Measurements from ENCODE around the gene PELO.
"Not testable (repeated sequence)": the region's sequence is repeated elsewhere in the genome, so short reads cannot be mapped to it uniquely, and the experiment has no call there.

PELO gene

GRCh38 chr5:52787600-52788504 lies at the start of gene PELO, which contains the start of gene ITGA1:
PELO (plus strand) TSS chr5:52787916; CDS start chr5:52800395, 12,479 bp downstream.
ITGA1 (plus strand) TSS chr5:52787916; CDS start chr5:52788354, 438 bp downstream.
- Mint-ChIP-seq H3K4me3 (peak within 1 kb of the TSS; percentile 87), H3K36me3 (ENCODE audit: low read depth) (no peaks in the 10 kb centered on the region), H3K27me3 (peaks cover 8% of the 10 kb centered on the region), H3K4me1 (ENCODE audit: low read depth) (peaks cover 50% of the 10 kb centered on the region), H3K27ac (peak within 1 kb of the TSS; percentile 81), H3K9me3 (no peaks in the 10 kb centered on the region)
- peak; percentile 72 for DNase-seq

- peaks cover 40% of the 10 kb centered on the region for H3K4me1 Mint-ChIP-seq (ENCODE audit: low read depth)
- peaks cover 4% of the 10 kb centered on the region for H3K9me3 Mint-ChIP-seq
- H3K36me3 Mint-ChIP-seq (ENCODE audit: low read depth), result no peaks in the 10 kb centered on the region
- peak overlapping the region; percentile 4 for H3K27ac Mint-ChIP-seq
- no peak for DNase-seq
- H3K4me3 Mint-ChIP-seq, result no peak overlapping the region
- H3K27me3 Mint-ChIP-seq, result no peaks in the 10 kb centered on the region
Measured at GRCh38 chr5:52738095-52738506, 49.6 kb upstream of the PELO start.

- Mint-ChIP-seq H3K4me3 (no peak overlapping the region), H3K27me3 (no peaks in the 10 kb centered on the region), H3K9me3 (peaks cover 4% of the 10 kb centered on the region), H3K4me1 (ENCODE audit: low read depth) (peaks cover 57% of the 10 kb centered on the region), H3K27ac (no peak overlapping the region), H3K36me3 (ENCODE audit: low read depth) (no peaks in the 10 kb centered on the region)
- DNase-seq, result no peak
Measured at GRCh38 chr5:52740007-52740406, 47.7 kb upstream of the PELO start.

- H3K27me3 Mint-ChIP-seq, result no peaks in the 10 kb centered on the region
- H3K4me3 Mint-ChIP-seq, result peak overlapping the region; percentile 4
- peaks cover 70% of the 10 kb centered on the region for H3K4me1 Mint-ChIP-seq (ENCODE audit: low read depth)
- no peaks in the 10 kb centered on the region for H3K36me3 Mint-ChIP-seq (ENCODE audit: low read depth)
- peak overlapping the region; percentile 18 for H3K27ac Mint-ChIP-seq
- no peaks in the 10 kb centered on the region for H3K9me3 Mint-ChIP-seq
- DNase-seq, result no peak
Measured at GRCh38 chr5:52743012-52743411, 44.7 kb upstream of the PELO start.

- no peaks in the 10 kb centered on the region for H3K27me3 Mint-ChIP-seq
- no peaks in the 10 kb centered on the region for H3K9me3 Mint-ChIP-seq
- peaks cover 70% of the 10 kb centered on the region for H3K4me1 Mint-ChIP-seq (ENCODE audit: low read depth)
- peak overlapping the region; percentile 4 for H3K4me3 Mint-ChIP-seq
- H3K27ac Mint-ChIP-seq, result peak overlapping the region; percentile 62
- H3K36me3 Mint-ChIP-seq (ENCODE audit: low read depth), result no peaks in the 10 kb centered on the region
- DNase-seq, result no peak
Measured at GRCh38 chr5:52743529-52743928, 44.2 kb upstream of the PELO start.

- Mint-ChIP-seq H3K9me3 (no peaks in the 10 kb centered on the region), H3K27ac (peak overlapping the region; percentile 62), H3K4me3 (no peak overlapping the region), H3K4me1 (ENCODE audit: low read depth) (peaks cover 70% of the 10 kb centered on the region), H3K27me3 (no peaks in the 10 kb centered on the region), H3K36me3 (ENCODE audit: low read depth) (no peaks in the 10 kb centered on the region)
- DNase-seq, result no peak
Measured at GRCh38 chr5:52743970-52744369, 43.7 kb upstream of the PELO start.

- not testable (repeated sequence) for H3K27me3 Mint-ChIP-seq; H3K9me3 Mint-ChIP-seq; H3K36me3 Mint-ChIP-seq (ENCODE audit: low read depth); DNase-seq; H3K4me3 Mint-ChIP-seq
- H3K4me1 Mint-ChIP-seq (ENCODE audit: low read depth), result peaks cover 69% of the 10 kb centered on the region
- H3K27ac Mint-ChIP-seq, result peak overlapping the region; percentile 22
Measured at GRCh38 chr5:52744867-52745458, 42.8 kb upstream of the PELO start.

GRCh38 chr5:52746539-52746938 lies 41.2 kb upstream of the PELO start:
- Mint-ChIP-seq H3K36me3 (ENCODE audit: low read depth) (no peaks in the 10 kb centered on the region), H3K4me1 (ENCODE audit: low read depth) (peaks cover 63% of the 10 kb centered on the region), H3K27me3 (no peaks in the 10 kb centered on the region), H3K4me3 (no peak overlapping the region), H3K9me3 (no peaks in the 10 kb centered on the region), H3K27ac (no peak overlapping the region)
- DNase-seq, result no peak

GRCh38 chr5:52748590-52748989 lies 39.1 kb upstream of the PELO start:
- no peaks in the 10 kb centered on the region for H3K9me3 Mint-ChIP-seq
- DNase-seq, result no peak
- peaks cover 47% of the 10 kb centered on the region for H3K4me1 Mint-ChIP-seq (ENCODE audit: low read depth)
- no peak overlapping the region for H3K4me3 Mint-ChIP-seq
- no peaks in the 10 kb centered on the region for H3K27me3 Mint-ChIP-seq
- peak overlapping the region; percentile 32 for H3K27ac Mint-ChIP-seq
- no peaks in the 10 kb centered on the region for H3K36me3 Mint-ChIP-seq (ENCODE audit: low read depth)

- no peak for DNase-seq
- H3K4me3 Mint-ChIP-seq, result no peak overlapping the region
- peaks cover 37% of the 10 kb centered on the region for H3K4me1 Mint-ChIP-seq (ENCODE audit: low read depth)
- no peaks in the 10 kb centered on the region for H3K9me3 Mint-ChIP-seq
- H3K27ac Mint-ChIP-seq, result no peak overlapping the region
- H3K27me3 Mint-ChIP-seq, result no peaks in the 10 kb centered on the region
- H3K36me3 Mint-ChIP-seq (ENCODE audit: low read depth), result no peaks in the 10 kb centered on the region
Measured at GRCh38 chr5:52749666-52750065, 38.0 kb upstream of the PELO start.

- Mint-ChIP-seq H3K4me1 (ENCODE audit: low read depth) (peaks cover 23% of the 10 kb centered on the region), H3K36me3 (ENCODE audit: low read depth) (no peaks in the 10 kb centered on the region), H3K4me3 (no peak overlapping the region), H3K27me3 (no peaks in the 10 kb centered on the region), H3K27ac (no peak overlapping the region), H3K9me3 (no peaks in the 10 kb centered on the region)
- no peak for DNase-seq
Measured at GRCh38 chr5:52751137-52751536, 36.6 kb upstream of the PELO start.

- no peak overlapping the region for H3K27ac Mint-ChIP-seq
- H3K4me3 Mint-ChIP-seq, result no peak overlapping the region
- no peaks in the 10 kb centered on the region for H3K36me3 Mint-ChIP-seq (ENCODE audit: low read depth)
- DNase-seq, result no peak
- H3K9me3 Mint-ChIP-seq, result no peaks in the 10 kb centered on the region
- no peaks in the 10 kb centered on the region for H3K27me3 Mint-ChIP-seq
- H3K4me1 Mint-ChIP-seq (ENCODE audit: low read depth), result peaks cover 6% of the 10 kb centered on the region
Measured at GRCh38 chr5:52754051-52754450, 33.7 kb upstream of the PELO start.

GRCh38 chr5:52757527-52757926 lies 30.2 kb upstream of the PELO start:
- Mint-ChIP-seq H3K36me3 (ENCODE audit: low read depth) (peaks cover 2% of the 10 kb centered on the region), H3K27ac (no peak overlapping the region), H3K27me3 (no peaks in the 10 kb centered on the region), H3K4me1 (ENCODE audit: low read depth) (peaks cover 26% of the 10 kb centered on the region), H3K4me3 (no peak overlapping the region), H3K9me3 (peaks cover 13% of the 10 kb centered on the region)
- no peak for DNase-seq

GRCh38 chr5:52758014-52758413 lies 29.7 kb upstream of the PELO start:
- Mint-ChIP-seq H3K4me1 (ENCODE audit: low read depth) (peaks cover 26% of the 10 kb centered on the region), H3K27me3 (no peaks in the 10 kb centered on the region), H3K36me3 (ENCODE audit: low read depth) (peaks cover 2% of the 10 kb centered on the region), H3K4me3 (no peak overlapping the region), H3K27ac (no peak overlapping the region), H3K9me3 (peaks cover 13% of the 10 kb centered on the region)
- DNase-seq, result no peak

GRCh38 chr5:52759331-52759730 lies 28.4 kb upstream of the PELO start:
- Mint-ChIP-seq H3K27ac (no peak overlapping the region), H3K9me3 (peaks cover 18% of the 10 kb centered on the region), H3K4me1 (ENCODE audit: low read depth) (peaks cover 30% of the 10 kb centered on the region), H3K36me3 (ENCODE audit: low read depth) (peaks cover 2% of the 10 kb centered on the region), H3K4me3 (no peak overlapping the region), H3K27me3 (no peaks in the 10 kb centered on the region)
- no peak for DNase-seq
